Measurements from ENCODE around the gene PTGDS. TPM values are rescaled to one million over a fixed set of nuclear protein-coding genes. Genes with fewer than 3 reads are reported as not detected.

Gene PTGDS
- total and polyA plus RNA-seq, 10 of the 15 experiments (the other 5 are each of a cell fraction or from before 2014, with no cell fraction given), result not detected

DNA sequence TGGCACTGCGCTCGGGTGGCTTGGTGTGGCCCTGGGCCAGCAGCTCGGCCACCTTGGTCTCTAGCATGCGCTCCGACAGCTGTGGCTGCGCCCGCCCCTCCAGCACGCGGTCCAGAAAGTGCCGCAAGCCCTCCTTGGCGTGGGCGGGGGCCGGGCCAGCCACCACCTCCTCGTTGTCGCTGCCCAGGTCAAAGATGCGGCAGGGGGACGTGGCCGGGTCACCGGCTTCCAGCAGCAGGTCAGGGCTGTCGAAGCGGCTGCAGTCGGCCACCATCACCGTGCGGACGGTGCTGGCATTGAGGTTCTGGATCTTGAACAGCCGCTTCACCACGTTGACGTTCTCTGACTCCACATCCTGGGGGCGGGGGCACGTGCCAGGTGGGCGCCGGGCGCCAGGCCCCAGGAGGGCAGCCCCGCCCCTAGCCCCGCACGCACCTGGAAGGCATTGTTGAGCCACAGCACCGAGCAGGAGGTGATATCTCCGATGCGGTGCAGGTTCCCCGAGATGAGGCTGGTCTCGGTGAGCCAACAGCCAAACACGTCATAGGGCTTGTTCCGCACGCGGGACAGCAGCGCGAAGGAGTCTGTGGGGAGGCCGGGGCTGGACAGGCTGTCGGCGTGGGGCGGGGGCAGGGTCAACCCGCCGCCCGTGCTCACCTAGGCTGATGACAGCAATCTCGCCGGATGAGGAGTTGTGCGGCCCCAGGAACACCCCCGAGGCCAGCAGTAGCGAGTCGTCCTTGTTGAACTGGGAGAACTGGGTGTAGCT is 35.0 kb upstream of the PTGDS start:
- ATAC-seq (no peak), FAIRE-seq (no peak), DNase-seq (ENCODE audit: low read depth, low spot score) (no peak)
- Histone ChIP-seq H2AFZ (ENCODE audit: control insufficient read depth, low read depth, low read length) (no peak overlapping the region), H4K20me1 (ENCODE audit: control insufficient read depth, insufficient read depth) (no peaks in the 10 kb centered on the region), H3K36me3 (ENCODE audit: control insufficient read depth in 2 of 2, insufficient read depth in 2 of 2, low read length in 1 of 2) (peaks cover 2 to 26% of the 10 kb centered on the region in 2 experiments; a peak in 3 of 4 replicates), H3K4me3 (0 out of 2 replicates have a peak overlapping the region, but pooled peaks have one; percentile 16), H3K9me3 (replicated peaks; ENCODE audit: control insufficient read depth, insufficient read depth, low read length) (no peaks in the 10 kb centered on the region), H3K27me3 (replicated peaks in 1 of 2; ENCODE audit: control insufficient read depth in 2 of 2, insufficient read depth in 2 of 2, low read length in 1 of 2) (no peaks in the 10 kb centered on the region), H3K27ac (ENCODE audit: control insufficient read depth, insufficient read depth) (no peak overlapping the region), H3K4me1 (ENCODE audit: control insufficient read depth, insufficient read depth, low read length) (peaks cover 4% of the 10 kb centered on the region), H3K9ac (ENCODE audit: control insufficient read depth, insufficient read depth, low read length) (no peak overlapping the region), H3K79me2 (ENCODE audit: control insufficient read depth, insufficient read depth, low read length) (peaks cover 19% of the 10 kb centered on the region), H3K4me2 (ENCODE audit: control insufficient read depth, insufficient read depth) (no peak overlapping the region)
- SMC1A ChIA-PET (ENCODE audit: uncharacterized antibody, unreplicated experiment), result no interaction called here
- RAD21 ChIA-PET (ENCODE audit: unreplicated experiment), result no interaction called here
- CTCF ChIA-PET, result interaction anchor here (2.5 kb wide), 1 partner anchor 99 kb away, joined by 12 read pairs; the partner anchor contains the start of gene AJM1
- TF ChIP-seq, protein P1, sequence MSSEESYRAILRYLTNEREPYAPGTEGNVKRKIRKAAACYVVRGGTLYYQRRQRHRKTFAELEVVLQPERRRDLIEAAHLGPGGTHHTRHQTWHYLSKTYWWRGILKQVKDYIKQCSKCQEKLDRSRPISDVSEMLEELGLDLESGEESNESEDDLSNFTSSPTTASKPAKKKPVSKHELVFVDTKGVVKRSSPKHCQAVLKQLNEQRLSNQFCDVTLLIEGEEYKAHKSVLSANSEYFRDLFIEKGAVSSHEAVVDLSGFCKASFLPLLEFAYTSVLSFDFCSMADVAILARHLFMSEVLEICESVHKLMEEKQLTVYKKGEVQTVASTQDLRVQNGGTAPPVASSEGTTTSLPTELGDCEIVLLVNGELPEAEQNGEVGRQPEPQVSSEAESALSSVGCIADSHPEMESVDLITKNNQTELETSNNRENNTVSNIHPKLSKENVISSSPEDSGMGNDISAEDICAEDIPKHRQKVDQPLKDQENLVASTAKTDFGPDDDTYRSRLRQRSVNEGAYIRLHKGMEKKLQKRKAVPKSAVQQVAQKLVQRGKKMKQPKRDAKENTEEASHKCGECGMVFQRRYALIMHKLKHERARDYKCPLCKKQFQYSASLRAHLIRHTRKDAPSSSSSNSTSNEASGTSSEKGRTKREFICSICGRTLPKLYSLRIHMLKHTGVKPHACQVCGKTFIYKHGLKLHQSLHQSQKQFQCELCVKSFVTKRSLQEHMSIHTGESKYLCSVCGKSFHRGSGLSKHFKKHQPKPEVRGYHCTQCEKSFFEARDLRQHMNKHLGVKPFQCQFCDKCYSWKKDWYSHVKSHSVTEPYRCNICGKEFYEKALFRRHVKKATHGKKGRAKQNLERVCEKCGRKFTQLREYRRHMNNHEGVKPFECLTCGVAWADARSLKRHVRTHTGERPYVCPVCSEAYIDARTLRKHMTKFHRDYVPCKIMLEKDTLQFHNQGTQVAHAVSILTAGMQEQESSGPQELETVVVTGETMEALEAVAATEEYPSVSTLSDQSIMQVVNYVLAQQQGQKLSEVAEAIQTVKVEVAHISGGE (CRISPR knock-in tag; IDR thresholded peaks at IDR 0.05), result no peak
- 0 out of 2 replicates have a peak, but pooled peaks have one; percentile 42 for TF ChIP-seq MLLT1 (IDR thresholded peaks at IDR 0.05)
- TF ChIP-seq ZNF622 (IDR thresholded peaks at IDR 0.05), result no peak
- no peak for TF ChIP-seq GATAD2B (conservative IDR thresholded peaks at IDR 0.05; ENCODE audit: low read depth)
- TF ChIP-seq, protein P2, sequence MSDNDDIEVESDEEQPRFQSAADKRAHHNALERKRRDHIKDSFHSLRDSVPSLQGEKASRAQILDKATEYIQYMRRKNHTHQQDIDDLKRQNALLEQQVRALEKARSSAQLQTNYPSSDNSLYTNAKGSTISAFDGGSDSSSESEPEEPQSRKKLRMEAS (IDR thresholded peaks at IDR 0.05; ENCODE audit: low read depth, low read length), result no peak
- no peak for TF ChIP-seq TBL1XR1 (IDR thresholded peaks at IDR 0.05; ENCODE audit: low read depth, low read length)
- no peak for TF ChIP-seq MTA2 (IDR thresholded peaks at IDR 0.05; ENCODE audit: low read depth)
- intact Hi-C loops (cut with micrococcal nuclease; ENCODE audit: unreplicated experiment), result loop anchor here (5.0 to 10.0 kb wide), 2 partner anchors 90 to 147 kb away; partner anchors contain the start of genes CCDC183, MAMDC4 and TMEM141
- POLR2A ChIA-PET, result no interaction called here
- TSS peak; percentile 51 for BruUV-seq (replicated peaks)
- in situ Hi-C loops (cut with MboI), result no loop called here
- 96% methylated on average over 49 of the region's 60 CpGs for WGBS (ENCODE audit: insufficient coverage, insufficient replicate concordance, low lambda C conversion rate, missing lambda C conversion rate)
